Stimulated activated CD8-positive, alpha-beta memory T cell treated with anti-CD3 and anti-CD28 coated beads, Interleukin-15, amount 100 ng/mL, for 4 hours (primary cell): ENCODE results near the gene CRTC3.
"Not testable (repeated sequence)": the region's sequence is repeated elsewhere in the genome, so short reads cannot be mapped to it uniquely, and the experiment has no call there.

Experiments used
- DNase-seq, 2 donors: peaks; one replicate each; pipeline ENCODE4 v3.0.0-alpha.2; 2020; ENCODE audit warnings: low read depth in 2 of 2

The CRTC3 gene

GRCh38 chr15:90529371-90530249, at the start of gene CRTC3:
Gene CRTC3 (plus strand): TSS chr15:90529923. CDS start chr15:90530072, 149 bp downstream.
- peak in 1 of 2 donors; percentile 29 for DNase-seq

DNA sequence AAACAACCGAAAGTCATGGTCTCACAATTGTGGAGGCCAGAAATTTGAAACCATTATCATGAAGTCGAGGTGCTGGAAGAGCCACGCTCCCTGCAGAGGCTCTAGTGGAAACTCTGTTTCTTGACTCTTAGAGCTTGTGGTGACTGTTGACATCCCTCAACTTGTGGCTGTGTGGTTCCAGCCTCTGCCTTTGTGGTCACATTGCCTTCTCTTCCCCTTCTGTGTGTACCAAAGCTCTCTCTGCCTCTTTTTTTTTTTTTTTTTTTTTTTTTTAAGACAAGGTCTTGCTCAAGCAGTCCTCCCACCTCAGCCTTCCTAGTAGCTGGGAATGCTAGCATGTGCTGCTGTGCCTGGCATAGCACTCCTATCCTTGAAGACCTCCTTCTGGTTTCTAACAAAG, 48.7 kb upstream of the CRTC3 start:
- DNase-seq = peak in 1 of 2 donors; percentile 4

- peak in 1 of 2 donors; percentile 25 for DNase-seq
Measured at GRCh38 chr15:90482124-90483011, 47.4 kb upstream of the CRTC3 start.

DNA sequence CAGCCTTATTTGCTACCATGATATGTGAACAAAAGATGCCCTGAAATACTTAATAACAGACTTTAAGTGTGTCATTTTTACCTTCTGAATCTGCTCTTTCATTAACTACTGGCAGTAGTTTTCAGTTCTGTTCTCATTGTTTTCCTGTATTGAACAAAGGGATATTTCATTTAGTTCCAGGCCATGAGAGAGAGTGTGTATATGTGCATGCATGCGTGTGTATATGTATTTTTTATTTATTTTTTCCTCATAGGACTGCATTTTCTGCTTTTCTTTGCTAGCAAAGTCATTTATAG, 46.8 kb upstream of the CRTC3 start:
- DNase-seq = no peak

DNA sequence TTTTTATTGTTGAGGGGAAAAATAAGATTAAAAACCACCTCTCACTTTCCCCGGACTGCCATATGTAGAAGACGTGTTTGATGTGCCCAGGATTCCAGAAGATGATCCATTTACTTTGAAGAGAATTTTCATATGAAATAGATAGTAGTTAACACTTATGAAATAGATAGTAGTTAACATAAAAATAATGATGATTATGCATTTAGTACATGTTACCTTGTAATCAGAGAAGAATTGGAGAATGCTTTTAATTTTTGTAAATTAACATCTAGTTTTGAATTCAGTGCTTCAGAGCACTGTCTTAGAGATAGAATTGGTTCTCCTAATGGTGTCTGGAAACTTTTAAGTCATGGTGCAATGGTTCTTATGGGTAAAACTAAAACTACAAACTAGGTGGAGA, 46.1 kb upstream of the CRTC3 start:
- no peak for DNase-seq

GRCh38 chr15:90487186-90487585, 42.5 kb upstream of the CRTC3 start:
- no peak for DNase-seq

DNA sequence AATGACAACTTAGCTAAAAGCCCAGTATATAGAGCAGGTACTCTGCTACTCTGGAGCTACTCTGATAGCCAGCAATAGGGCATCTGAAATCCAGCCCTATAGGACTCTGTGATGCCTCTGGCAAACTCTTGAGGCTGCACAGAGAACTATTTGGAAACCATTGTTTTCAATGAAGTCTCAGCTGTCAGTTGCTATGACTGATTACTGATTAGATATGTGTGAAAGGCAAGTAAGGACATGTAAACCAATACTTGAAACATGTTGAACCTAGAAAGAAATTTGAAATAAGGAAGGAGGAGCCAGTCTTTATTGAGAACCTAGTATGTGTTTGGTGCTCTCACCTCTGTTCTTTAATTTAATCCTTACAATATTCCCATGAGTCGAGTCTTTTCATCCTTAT, 40.2 kb upstream of the CRTC3 start:
- no peak for DNase-seq

DNA sequence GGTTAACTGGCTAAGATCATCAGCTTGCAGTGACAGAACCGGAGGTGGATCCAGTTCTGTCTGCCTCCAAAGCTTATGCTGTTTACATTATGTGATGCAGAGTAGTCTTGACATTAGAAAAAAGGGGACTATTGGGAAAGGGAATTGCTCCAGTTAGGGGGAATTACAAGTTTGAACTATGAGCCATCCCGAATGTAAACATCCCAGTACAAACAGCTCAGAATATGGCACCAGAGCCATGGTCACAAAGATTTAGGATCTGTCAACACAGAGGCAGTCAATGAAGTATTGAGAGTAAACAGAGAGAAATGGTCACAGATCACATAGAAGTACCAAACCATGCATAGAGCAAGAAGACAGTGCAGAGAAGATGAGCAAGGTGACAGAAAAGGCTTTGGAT, 39.8 kb upstream of the CRTC3 start:
- no peak for DNase-seq

- no peak for DNase-seq
Measured at GRCh38 chr15:90493647-90494046, 36.1 kb upstream of the CRTC3 start.

GRCh38 chr15:90495067-90495466, 34.7 kb upstream of the CRTC3 start:
- DNase-seq = no peak

DNA sequence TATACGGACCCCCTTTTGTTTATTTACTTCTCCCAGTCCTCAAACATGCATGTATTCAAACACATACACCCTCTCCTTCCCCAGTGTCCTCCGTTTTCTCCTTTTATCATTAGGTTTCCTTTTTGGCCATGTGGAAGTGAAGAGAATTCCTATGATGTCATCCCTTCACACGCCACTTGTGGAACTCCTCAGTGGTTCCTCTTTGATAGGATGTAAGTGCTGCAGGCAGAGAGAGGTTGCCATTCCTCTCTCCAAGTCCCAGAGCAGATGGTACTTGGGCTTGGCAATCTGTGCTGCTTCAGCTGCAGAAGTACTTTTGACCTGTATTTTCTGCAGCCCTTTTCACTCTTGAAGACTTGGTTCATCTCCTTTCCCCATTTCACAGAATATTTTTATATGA, 32.9 kb upstream of the CRTC3 start:
- DNase-seq = no peak

- no peak for DNase-seq
Measured at GRCh38 chr15:90497376-90497775, 32.3 kb upstream of the CRTC3 start.

GRCh38 chr15:90497912-90498311, 31.8 kb upstream of the CRTC3 start:
- DNase-seq = no peak

DNA sequence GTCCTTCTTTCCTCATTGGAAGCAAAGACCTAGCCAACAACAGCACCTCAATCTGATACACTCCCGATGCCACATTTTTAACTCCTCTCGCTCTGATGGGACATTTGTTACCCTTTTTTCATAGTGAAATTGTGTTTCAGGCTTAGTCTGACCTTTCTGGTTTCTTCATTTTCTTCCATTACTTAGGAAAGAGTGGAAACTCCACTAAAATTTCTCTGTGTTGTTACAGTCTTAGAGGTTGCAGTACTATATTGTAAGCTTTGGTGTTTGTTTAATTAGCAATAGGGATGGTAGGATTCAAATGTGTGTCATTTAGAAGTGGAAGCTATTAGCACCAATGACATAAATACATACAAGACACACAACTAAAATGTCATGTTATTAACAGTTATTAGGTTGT, 29.6 kb upstream of the CRTC3 start:
- no peak for DNase-seq

DNA sequence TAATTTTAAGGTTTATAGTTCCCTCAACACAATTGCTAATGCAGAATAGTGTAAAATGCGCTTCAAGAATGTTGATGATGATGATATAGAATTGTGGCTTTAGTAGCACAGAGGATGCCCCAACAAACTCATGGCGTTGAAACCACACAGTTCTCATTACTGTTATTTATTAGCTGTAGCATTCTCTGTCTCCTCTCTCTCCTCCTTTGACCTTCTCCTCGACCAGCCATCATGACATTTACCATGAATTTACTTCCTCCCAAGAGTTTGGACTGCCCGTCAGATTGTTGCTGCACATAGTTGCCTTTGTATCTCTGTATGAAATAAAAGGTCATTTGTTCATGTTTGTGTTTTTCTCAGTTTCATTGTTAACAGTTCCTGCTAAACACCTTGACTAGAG, 27.8 kb upstream of the CRTC3 start:
- DNase-seq = no peak

DNA sequence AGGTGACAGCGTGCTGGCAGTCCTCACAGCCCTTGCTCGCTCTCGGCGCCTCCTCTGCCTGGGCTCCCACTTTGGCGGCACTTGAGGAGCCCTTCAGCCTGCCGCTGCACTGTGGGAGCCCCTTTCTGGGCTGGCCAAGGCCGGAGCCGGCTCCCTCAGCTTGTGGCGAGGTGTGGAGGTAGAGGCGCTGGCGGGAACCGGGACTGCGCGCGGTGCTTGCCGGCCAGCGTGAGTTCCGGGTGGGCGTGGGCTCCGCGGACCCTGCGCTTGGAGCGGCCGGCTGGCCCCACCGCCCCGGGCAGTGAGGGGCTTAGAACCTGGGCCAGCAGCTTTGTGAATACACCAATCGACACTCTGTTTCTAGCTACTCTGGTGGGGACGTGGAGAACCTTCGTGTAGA, 18.9 kb upstream of the CRTC3 start:
- DNase-seq = not testable (repeated sequence)

GRCh38 chr15:90511211-90511618, 18.5 kb upstream of the CRTC3 start:
- DNase-seq = not testable (repeated sequence)

GRCh38 chr15:90512276-90512675, 17.4 kb upstream of the CRTC3 start:
- no peak for DNase-seq

GRCh38 chr15:90512981-90513380, 16.7 kb upstream of the CRTC3 start:
- no peak for DNase-seq

GRCh38 chr15:90513448-90513847, 16.3 kb upstream of the CRTC3 start:
- no peak for DNase-seq

DNA sequence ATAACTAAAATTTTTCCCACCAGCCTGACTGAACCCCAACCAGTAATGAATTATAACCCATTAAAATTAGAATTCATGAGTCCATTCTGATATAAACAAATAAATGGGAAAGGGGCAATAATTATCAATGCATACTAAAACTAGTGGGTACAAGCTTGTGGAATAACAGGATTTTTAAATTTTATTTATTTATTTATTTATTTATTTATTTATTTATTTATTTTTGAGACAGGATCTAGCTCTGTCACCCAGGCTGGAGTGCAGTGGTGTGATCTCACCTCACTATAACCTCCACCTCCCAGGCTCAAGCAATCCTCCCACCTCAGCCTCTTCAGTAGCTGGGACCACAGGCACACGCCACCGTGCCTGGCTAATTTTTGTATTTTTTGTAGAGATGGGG, 15.8 kb upstream of the CRTC3 start:
- DNase-seq = not testable (repeated sequence)

DNA sequence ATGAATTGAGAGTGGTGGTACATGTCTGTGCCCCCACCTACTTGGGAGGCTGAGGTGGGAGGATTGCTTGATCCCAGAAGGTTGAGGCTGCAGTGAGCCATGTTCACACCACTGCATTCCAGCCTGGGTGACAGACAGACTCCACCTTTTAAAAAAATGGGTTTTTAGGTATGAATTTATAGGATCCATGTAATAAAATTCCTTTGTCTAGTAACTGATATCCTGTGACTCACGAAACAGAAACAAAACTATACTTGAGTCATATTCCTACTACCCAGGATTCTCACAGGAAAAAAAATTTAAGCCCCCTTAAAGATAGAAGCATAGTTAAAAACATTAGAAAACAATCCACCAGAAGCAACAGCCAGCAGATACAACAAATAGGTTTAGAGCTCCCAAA, 10.0 kb upstream of the CRTC3 start:
- DNase-seq = no peak

DNA sequence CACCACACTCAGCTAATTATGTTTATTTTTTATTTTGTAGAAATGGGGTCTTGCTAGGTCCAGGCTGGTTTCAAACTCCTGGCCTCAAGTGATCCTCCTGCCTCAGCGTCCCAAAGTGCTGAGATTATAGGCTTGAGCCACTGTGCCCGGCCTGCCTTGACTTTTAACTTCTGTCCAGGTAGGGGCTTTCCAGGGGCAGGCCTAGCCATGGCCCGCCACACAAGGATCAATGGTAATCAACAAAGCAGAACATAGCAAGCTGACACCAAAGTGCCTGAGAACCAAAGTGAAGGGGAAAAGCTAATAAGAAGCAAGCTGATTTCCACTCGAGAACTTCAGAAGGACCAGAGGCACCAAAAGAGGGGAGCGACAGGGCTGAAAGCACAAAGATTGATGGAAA, 9.4 kb upstream of the CRTC3 start:
- DNase-seq = no peak
